ENCODE results near the gene PTPRJ.

DNA sequence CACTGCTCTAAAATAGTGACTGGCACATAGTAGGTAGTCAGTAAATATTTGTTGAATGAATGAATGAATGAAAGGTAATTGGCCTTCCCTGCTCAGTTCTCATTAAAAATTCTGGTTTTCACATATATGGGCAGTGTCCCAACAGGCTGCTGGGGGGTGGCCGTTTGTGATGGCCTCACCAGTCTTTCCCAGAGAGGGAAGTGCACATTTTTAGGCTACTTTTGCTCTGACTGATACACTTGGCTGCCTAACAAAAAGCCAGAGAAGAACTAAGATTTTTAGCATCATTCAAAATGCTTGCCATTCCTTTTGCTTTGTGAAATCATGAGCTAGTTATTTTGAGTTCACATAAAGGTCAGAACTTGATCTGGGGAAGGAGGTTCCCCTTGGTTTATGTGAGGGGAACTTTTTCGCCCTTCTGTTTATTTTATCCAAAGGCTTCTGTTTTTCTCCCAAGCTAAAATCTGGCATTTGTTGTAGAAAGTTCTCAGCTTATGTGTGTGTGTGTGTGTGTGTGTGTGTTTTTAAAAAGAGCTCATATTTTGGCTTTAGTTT lies 83.1 kb downstream of the PTPRJ start:
- TF ChIP-seq, protein P1, sequence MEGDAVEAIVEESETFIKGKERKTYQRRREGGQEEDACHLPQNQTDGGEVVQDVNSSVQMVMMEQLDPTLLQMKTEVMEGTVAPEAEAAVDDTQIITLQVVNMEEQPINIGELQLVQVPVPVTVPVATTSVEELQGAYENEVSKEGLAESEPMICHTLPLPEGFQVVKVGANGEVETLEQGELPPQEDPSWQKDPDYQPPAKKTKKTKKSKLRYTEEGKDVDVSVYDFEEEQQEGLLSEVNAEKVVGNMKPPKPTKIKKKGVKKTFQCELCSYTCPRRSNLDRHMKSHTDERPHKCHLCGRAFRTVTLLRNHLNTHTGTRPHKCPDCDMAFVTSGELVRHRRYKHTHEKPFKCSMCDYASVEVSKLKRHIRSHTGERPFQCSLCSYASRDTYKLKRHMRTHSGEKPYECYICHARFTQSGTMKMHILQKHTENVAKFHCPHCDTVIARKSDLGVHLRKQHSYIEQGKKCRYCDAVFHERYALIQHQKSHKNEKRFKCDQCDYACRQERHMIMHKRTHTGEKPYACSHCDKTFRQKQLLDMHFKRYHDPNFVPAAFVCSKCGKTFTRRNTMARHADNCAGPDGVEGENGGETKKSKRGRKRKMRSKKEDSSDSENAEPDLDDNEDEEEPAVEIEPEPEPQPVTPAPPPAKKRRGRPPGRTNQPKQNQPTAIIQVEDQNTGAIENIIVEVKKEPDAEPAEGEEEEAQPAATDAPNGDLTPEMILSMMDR (IDR thresholded peaks at IDR 0.05; ENCODE audit: low read depth, low read length), result no peak
- TF ChIP-seq, protein P2, sequence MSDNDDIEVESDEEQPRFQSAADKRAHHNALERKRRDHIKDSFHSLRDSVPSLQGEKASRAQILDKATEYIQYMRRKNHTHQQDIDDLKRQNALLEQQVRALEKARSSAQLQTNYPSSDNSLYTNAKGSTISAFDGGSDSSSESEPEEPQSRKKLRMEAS (IDR thresholded peaks at IDR 0.05; ENCODE audit: low read depth, low read length), result no peak
- TF ChIP-seq POLR2A (IDR thresholded peaks at IDR 0.05; ENCODE audit: extremely low read depth, insufficient read length), result no peak
